GM21619 (cell line): ENCODE data around the gene GPR12.
"Not testable (repeated sequence)": the region's sequence is repeated elsewhere in the genome, so short reads cannot be mapped to it uniquely, and the experiment has no call there.

Source experiments
- ATAC-seq: cut with Tn5 transposase; IDR thresholded peaks from one replicate; pipeline ENCODE4 v1.9.1; 2021; ENCODE audit not compliant: unreplicated experiment

The GPR12 gene

DNA sequence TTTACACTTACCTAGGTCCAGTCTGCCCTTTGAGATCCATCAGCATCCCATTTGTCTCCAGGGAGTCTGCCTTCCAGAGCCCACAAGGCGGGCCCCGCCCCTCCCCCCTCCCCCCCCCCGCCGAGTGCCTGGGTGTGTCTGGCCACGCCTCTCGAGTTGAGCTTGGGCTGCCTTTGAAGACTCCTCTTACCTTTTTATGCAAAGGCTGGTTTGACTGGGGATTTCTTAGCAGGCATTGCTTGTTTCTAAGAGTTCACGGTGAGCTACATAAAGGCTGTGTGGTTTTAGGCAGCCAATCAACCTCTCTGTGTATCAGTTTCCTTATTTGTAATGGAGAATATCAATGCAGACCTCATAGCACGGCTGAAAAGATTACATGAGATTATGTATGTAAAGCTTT is 11.3 kb downstream of the GPR12 start:
- no peak for ATAC-seq

DNA sequence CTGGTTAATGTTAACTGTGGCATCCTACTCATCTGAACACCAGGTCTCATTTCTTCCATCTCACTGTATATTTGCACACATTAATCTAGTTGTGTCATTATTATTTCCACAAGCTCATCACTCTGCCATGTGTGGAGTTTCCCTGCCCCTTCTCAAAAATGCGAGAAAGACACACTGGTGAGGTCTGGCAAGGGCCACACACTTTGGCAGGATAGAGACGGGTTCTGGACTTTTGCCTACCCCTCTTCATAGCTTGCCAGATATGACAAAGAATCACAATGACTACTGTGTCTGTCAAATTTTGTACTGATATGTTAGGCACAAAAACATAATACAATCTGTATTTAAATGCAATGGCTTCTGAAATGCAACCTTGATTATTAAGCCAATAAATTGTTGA is 12.9 kb downstream of the GPR12 start:
- ATAC-seq, result no peak

DNA sequence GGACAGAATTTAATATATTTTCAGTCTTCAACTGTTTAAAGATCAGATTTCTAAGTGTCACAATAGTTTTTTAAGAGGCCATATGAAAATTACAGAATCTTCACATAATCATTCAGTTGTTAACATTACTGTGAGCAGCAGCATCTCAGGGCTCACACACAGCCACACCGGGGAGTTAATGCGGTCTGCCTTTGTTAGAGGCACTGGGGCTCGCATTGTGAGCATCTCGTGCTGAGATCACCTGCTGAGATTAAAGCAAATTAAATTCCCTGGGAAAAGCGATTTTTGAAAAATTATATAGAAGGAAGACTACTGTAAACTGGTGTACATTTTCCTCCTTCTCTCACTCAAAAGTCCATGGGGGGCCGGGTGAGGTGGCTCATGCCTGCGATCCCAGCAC is 16.6 kb downstream of the GPR12 start:
- no peak for ATAC-seq

DNA sequence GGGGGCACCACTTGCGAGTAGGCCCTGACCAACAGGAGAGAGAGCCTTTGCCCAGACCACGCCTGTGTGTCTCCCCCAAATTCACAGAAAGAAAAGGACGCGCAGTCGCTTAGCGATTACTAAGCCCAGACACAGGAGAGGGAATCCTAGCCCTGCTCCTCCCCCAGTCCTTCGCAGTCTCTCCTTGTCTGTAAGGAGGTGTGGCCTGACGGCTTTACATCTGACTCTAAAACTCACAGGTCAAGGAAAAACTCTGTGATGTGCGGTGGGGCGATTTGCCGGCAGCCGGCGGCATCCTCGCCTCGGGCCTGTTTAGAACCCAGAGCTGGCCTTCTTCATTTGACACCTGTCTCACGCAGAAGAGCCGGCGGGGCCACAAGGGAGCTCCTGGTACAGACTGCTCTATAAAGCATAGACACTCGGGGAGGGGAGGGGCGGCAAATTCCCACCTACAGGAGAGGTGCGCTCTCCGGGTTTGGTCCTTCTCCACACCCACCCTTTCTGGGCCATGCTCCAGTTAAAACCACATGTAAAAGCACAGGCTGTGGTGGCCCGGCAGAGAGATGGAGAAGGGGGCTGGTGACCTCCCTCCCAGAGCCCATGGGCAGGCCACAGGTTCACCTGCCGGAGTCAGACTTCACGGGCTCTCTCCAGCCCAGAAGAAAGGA is 17.8 kb downstream of the GPR12 start:
- no peak for ATAC-seq

DNA sequence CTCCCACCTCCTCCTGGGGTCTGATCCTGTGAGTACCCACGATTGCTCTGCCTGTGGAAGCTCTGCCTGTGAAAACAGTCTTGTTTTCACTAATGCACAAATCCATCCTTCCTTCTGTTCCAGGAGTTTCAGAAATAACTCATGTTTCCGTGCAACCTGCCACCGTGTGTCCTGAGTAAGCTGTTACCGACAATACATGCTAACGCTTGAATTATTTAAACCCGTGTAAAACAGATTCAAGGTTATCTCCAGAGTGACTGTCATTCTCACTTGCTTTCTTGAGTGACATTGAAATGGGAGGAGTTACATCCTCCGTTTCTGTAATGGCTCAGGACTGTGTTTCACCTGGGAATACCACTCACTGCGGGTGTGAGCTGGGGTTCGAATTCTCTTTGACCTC is 24.9 kb downstream of the GPR12 start:
- ATAC-seq, result no peak

DNA sequence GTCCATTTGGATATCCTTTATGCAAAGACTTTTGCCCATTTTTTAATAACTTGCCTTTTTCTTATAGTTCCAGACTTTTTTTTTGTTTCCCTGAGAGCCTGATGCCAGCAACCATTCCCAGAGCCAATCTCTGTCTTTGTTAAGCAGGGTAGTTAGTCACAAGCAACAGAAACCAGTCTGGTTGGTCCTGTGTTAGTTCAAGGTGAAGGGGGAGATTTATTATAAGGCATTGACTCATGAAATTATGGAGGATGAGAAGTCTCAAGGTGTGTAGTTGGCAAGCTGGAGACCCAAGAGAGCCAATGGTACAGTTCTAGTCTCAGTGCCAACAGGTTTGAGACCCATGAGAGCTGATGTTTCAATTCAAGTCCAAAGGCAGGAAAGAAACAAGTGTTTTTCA is 33.0 kb downstream of the GPR12 start:
- no peak for ATAC-seq

DNA sequence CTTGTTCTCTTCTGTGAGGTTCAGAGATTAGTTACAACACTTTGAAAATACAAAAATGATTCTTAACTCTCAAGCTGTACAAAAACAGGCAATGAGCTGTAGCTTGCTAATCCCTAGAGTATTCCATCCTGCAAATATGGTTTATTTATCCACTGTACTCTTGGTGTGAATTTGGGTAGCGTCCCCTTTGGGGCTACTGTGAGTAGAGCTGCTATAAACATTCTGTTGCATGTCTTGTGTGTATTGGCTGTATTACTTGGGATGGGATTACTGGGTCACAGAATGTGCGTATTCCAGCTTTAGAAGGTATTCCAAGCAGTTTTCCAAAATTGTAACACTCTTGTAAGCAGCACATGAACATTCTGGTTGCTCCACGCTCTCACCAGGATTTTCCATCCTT is 33.5 kb downstream of the GPR12 start:
- no peak for ATAC-seq

DNA sequence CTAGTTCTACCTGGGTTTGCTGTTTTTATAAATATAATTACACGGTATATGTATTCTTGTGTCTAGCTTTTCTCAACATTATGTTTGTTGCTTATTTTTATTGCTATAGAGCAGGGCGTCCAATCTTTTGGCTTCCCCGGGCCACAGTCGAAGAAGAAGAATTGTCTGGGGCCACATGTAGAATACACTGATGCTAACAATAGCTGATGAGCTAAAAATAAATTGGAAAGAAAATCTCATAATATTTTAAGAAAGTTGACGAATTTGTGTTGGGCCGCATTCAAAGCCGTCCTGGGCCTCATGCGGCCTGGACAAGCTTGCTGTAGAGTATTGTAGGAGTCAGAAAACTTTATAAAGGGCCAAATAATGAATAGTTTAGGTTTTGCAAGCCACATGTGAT is 33.9 kb downstream of the GPR12 start:
- no peak for ATAC-seq

DNA sequence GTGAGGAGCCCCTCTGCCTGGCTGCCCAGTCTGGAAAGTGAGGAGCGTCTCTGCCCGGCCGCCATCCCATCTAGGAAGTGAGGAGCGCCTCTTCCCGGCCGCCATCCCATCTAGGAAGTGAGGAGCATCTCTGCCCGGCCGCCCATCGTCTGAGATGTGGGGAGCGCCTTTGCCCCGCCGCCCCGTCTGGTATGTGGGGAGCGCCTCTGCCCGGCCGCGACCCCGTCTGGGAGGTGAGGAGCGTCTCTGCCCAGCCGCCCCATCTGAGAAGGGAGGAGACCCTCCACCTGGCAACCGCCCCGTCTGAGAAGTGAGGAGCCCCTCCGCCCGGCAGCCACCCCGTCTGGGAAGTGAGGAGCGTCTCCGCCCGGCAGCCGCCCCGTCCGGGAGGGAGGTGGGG is 37.0 kb downstream of the GPR12 start:
- ATAC-seq, result not testable (repeated sequence)

DNA sequence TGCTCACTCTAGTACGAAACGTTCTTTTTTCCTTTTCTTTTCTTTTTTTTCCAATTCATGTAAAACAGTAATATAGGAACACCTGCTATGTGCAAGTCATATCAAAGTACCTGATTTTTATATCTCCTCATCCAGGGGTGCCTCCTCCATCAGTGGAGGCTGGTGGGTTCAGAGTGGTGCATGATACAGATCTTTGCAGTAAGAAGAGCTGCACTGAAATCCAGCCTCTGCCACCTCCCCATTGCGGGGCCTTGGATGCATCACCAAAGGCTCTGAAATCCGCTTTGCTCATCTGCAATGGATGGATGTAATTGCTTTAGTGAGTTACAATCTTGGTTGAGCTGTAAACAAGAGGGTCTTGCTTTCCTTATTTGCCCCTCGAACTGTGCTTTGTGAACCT is 38.3 kb downstream of the GPR12 start:
- no peak for ATAC-seq

DNA sequence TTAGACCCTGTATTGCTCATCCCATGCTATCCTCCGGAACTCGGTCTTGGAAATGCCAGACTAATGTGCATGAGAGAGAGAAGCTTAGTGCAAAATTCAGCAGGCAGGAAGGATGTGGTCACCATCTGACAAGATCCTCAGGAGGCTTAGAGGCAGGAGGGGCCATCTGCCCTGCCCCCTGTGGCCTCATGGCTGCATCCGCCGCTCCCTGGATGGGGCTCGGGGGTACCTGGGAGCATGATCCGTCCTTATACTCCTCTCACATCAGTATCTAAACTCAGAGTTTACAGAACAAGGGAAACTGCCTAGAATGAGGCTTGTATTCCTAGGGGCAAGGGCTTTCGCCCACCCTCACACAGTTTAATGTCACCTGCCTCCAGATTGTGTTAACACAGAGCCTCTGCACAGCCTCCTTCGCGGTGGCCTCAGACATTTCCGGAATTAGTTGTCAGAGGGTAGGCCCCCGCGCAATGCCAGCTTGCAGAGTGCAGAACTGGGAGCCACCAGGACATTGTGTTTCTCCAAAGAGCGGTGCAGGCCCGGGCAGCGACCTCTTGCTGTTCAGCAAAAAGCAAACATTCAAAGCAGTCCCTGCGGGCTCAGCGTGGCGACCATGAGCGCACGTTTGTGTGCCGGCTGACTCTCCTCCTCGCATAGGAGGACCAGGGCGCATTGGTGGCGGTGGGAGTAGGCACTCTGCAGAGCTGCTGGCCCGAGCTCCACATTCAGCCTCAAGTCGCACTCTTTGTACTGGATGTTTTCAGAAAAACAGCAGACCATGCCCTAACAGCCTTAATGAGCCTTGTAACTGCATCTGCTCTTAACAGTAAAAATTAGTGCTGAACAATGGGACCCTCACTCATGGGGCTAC is 39.1 kb downstream of the GPR12 start:
- no peak for ATAC-seq

DNA sequence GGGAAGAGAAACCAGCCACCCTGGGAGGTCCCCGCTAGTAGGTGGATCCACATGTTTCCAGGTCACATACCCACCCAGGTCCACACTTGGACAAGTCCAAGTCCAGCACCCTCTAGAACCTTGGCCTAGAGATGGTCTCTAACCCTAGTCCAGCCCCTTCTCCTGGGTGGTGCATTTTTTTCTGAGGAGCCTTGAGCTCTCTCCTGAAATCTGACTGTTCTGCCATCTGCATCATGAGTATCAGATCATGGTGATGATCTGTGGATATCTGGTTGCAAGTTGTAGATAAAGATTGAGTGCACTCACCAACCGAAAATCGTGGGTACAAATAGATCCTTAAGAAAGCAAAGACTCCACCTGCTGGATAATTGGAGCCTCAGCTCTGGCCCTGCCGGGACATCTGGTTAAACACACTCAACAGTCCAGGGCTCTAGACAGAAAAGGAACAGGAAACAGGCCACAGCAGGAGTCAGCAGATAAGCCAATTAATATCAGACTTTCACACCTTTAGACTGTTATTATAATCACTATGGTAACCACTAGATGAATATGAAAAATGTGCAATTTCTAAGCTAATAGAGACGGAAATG is 41.1 kb downstream of the GPR12 start:
- no peak for ATAC-seq

DNA sequence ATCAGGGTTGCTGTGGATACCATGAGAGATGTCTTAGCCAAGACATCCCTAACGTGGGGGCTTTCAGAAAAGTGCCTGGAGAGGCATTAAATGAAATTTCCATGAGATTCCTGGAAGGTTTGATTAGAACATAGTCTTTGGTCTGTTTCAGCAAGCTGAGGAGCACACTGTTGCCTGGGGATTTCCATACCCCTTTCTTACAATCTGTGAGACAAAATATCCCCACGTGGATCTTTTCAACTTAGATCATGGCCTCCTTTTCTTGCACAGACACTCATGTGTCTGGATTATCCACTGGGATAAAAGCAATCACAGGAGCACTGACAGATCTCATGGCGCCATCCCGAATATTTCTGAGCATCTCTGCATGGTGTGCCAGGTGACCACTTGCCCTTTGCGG is 41.7 kb downstream of the GPR12 start:
- no peak for ATAC-seq

DNA sequence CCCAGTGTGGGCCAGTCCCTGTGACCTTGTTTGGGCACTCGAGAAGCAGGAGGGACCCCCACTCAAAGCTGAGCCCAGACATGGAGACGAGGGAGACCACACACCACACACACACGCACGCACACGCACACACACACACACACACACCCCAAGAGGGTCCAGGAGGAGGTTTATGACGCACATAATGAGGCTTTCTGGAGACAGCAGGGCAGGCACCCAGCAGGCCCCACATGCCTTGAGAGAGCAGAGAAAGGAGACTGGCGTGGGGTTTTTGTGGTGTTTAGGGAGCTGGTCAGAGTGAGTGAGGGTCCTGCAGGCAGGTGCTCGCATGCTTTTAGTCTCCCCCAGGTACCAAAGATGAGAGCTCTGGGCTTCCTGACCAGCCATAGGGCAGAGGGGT is 42.4 kb downstream of the GPR12 start:
- no peak for ATAC-seq

DNA sequence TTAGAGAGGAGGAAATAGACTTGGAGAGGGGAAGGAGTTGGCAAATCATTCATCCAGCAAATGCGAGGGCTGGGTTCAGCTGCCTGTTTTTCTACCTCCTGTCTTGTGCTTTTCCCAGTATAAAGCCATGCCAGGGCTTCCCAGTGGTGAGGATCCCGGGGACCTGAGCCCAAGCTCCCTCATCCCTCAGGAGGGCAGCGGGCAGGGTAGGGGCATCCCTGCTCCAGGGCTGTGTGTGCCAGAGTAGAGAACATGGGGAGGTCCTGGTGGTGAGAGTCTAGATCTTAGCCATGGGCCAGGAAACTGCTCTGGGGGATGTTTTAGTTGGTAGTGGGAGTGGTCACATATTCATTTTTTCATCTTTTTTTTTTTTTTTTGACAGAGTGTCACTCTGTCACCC is 43.6 kb downstream of the GPR12 start:
- no peak for ATAC-seq

DNA sequence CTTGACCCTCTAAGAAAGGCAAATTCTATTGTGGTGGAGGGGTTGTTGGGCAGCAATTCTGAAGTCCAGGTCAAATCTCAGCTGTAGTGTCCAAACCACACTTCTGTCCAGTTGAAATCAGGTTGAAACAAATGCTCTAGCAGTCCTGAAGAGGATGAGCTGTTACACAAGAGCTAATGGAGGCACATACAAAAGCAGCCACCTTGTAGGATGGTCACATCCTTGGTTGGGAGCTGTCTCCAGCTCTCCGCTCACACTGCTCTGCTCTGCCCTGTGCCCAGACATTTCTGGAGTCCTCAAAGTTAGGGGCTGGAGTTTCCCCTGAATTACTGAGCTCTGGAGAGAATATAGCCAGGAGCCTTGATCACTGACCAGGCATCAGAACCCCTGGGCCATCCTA is 47.2 kb downstream of the GPR12 start:
- no peak for ATAC-seq

DNA sequence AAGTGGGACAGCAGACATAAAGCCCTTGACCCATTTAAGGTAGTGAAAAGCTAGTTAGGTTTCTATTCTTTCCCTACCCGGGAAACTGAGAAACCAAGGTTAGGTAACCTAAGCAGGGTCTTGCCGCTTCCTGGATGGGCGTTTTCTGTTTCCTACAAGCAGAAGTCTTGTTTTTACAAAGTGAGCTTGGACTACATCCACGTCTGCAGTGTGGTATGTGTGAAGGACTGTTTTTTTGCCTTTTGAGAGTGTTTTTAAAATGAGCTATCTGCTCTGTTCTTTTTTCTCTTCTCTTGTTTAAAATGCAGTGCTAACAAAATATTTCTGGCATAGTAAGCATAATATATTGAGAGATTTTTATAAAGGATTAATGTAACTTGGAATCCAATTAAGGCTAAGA is 49.4 kb downstream of the GPR12 start:
- no peak for ATAC-seq

DNA sequence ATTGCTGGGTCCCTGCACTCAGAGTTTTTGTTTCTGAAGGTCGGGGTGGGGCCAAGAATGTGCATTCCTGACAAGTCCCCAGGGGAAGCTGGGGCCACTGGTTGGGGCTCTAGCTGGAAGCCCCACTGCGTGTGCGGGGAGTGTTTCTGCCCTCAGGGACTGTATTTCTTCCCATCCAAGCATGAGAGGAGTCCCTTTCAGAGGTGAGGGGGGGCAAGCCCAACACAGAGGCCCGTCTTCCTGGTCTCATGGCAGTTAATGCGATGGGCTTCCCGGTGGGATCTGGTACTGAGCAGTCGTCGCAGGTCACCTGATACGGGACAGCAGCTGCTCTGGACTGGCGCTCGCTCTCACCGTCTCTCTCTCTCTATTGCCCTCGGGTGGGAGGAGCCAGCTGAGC is 50.4 kb downstream of the GPR12 start:
- no peak for ATAC-seq

DNA sequence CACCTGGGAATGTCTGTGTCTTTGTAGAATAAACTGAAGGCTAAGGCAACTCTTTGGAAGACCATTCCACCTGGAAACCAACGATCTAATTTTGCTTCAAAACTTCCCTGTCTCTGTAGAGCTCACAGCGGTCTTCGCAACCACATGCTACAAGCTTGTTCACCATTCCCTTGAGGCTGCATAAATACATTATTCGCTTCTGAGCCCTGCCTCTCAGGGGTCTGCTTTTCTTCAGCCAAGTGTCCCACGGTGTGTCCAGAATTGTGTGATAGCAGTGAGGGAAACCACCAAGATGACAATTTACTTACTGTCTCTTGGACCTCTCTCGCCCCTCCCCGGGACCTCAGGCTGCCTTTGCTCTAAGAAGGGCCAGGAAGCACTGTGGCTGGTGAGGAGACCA is 51.1 kb downstream of the GPR12 start:
- no peak for ATAC-seq

DNA sequence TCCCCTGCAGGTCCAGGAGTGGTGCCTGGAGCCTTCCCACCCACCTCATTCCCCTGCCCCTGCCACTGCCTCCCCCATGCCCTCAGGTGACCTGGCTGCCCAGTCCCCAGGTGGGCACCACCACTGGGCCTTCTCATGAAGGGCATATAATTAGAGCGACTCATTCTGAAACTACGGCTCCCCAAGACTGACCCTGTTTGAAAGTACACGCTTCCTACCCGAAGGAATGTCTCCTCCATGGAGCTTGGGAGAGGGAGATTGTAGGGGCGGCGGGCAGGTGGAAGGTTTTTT is 52.6 kb downstream of the GPR12 start:
- ATAC-seq, result no peak

DNA sequence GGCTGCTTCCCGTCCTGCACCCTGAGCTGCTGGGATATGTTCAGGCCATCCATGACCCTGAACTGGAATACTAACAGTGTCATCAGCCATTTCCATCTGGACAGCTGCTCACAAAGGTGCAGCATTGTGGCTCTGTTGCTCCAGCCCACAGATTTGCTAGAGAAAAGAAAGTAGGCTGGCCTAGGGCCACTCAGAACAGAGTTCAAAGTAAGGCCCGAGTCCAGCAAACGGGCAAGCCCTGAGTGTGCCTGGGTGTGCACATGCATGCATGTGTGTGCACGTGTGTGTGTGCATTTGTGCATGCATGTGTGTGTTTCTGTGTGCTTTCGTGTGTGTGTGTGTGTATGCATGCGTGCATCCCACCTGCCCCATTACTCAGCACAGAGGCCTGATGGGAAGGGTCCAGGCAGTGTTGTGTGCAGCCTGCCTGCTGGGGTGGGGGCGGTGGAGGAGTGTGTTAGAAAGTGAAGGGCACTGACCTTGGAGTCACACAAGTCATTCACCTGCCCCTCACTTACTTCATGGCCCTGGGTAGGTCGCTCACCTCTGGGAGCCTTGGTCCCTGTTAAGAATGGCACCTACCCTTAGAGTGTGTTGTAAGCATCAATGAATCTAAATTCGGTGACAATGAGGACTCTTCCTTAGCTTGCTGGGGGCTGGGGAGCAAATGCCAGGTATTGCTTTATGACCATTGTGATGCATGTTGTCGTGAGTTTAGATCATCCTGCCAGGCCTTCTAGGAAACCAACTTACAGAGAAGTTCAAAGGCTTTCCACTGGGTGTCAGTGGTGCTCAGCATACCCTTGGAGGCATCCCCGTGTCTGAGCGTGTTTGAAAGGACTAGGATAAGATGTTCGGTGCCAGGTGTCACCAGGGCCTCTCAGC is 53.2 kb downstream of the GPR12 start:
- ATAC-seq, result no peak

DNA sequence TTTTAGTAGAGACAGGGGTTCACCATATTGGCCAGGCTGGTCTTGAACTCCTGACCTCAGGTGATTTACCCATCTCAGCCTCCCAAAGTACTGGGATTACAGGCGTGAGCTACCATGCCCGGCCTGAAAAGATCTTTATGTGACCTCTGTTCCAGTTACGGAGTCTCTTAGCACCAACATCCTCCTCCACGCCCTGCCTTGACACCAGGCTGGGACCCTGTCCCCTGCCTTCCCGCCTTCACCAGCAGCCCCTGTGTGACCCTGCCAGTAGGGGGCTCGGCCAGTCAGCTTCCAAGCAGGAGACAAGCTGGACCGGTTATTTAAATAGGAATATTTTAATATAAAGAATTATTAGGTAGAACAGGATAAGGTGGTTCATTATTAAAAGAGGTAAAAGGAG is 54.2 kb downstream of the GPR12 start:
- no peak for ATAC-seq
